Lower leg skin (tissue), 3 donors: Measurements from ENCODE around the gene ITIH3.

Experiments used
- CTCF ChIP-seq, 3 donors: fragments of 450-650 bp; IDR thresholded peaks; one replicate each; pipeline ENCODE4 v1.5.1; 2016; ENCODE audit warnings: antibody characterized with exemption in 3 of 3, mild to moderate bottlenecking in 3 of 3, moderate library complexity in 2 of 3
- POLR2A ChIP-seq, 2 donors: fragments of 450-650 bp; IDR thresholded peaks; one replicate each; pipeline ENCODE4 v1.6.1; 2016 to 2017; ENCODE audit warnings: antibody characterized with exemption in 2 of 2, mild to moderate bottlenecking in 1 of 2, moderate library complexity in 1 of 2

DNA sequence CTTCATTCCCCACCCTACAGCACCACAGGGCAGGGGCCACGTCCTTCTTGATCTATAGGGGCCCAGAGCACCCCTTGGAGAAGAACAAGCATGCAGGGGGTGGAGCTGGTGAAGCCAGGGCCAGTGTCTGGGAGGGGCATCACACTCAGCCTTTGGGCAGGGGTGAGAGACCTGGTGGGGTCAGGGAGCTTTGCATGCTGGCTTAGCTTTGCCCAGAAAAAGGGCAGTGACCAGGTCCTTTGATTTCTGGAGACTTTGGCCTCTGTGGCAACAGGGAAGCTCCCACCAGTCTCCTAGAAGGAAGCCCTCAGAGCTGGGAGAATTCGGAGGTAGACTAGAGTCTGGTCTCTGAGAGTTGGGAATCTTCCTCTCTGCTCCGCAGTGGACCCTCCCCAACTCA, 34.9 kb downstream of the ITIH3 start:
- no peak for TF ChIP-seq CTCF (IDR thresholded peaks at IDR 0.05)
- no peak for TF ChIP-seq POLR2A (IDR thresholded peaks at IDR 0.05)
